Neural cell (in vitro differentiated cells): ENCODE results near the gene SIVA1. TPM values are rescaled to one million over a fixed set of nuclear protein-coding genes. Genes with fewer than 3 reads are reported as not detected.

Experiments used
- H2AFZ ChIP-seq: fragments of 200-600, 300-800 bp; sonication (generic), shearing (Covaris generic); 2 replicates; pipeline ENCODE4 v1.6.0; 2014; ENCODE audit warnings: low read depth, mild to moderate bottlenecking, antibody characterized with exemption, low read length, moderate library complexity
- H3F3A ChIP-seq: fragments of 200-600 bp; shearing (Covaris generic); 2 replicates; pipeline ENCODE4 v1.6.1; 2016; ENCODE audit warnings: mild to moderate bottlenecking, moderate library complexity, mixed read lengths, antibody characterized with exemption, low read length; ENCODE audit not compliant: insufficient read depth, poor library complexity, severe bottlenecking
- H3K27ac ChIP-seq: fragments of 200-600, 300-800 bp; sonication (generic), shearing (Covaris generic); 2 replicates; pipeline ENCODE4 v1.5.1; 2014; ENCODE audit warnings: mild to moderate bottlenecking, low read length, moderate library complexity
- H3K27me3 ChIP-seq: fragments of 300-800, 200-600 bp; sonication (generic), shearing (Covaris generic); 2 replicates; pipeline ENCODE4 v1.6.0; 2014; ENCODE audit warnings: mild to moderate bottlenecking, low read depth, low read length, moderate library complexity; ENCODE audit not compliant: insufficient read depth
- H3K36me3 ChIP-seq: fragments of 300-800, 200-600 bp; sonication (generic), shearing (Covaris generic); 2 replicates; pipeline ENCODE4 v1.5.1; 2014; ENCODE audit warnings: mild to moderate bottlenecking, antibody characterized with exemption, low read length, moderate library complexity; ENCODE audit not compliant: insufficient read depth
- H3K4me2 ChIP-seq: fragments of 300-800, 200-600 bp; sonication (generic), shearing (Covaris generic); 2 replicates; pipeline ENCODE4 v1.6.0; 2014; ENCODE audit warnings: mild to moderate bottlenecking, low read length
- H3K4me3 ChIP-seq: fragments of 300-800, 200-600 bp; sonication (generic), shearing (Covaris generic); 2 replicates; pipeline ENCODE4 v1.5.1; 2014; ENCODE audit warnings: mild to moderate bottlenecking, low read length, moderate library complexity
- H3K79me2 ChIP-seq: fragments of 200-600 bp; shearing (Covaris generic); replicated peaks from 2 replicates; pipeline ENCODE4 v1.6.0; 2014; ENCODE audit warnings: mild to moderate bottlenecking, low read length, moderate library complexity; ENCODE audit not compliant: insufficient read depth
- H3K9ac ChIP-seq: fragments of 300-800, 200-600 bp; sonication (generic), shearing (Covaris generic); 2 replicates; pipeline ENCODE4 v1.6.1; 2016; ENCODE audit warnings: mild to moderate bottlenecking, low read length, mixed read lengths
- H3K9me2 ChIP-seq: fragments of 200-600 bp; shearing (Covaris generic); 2 replicates; pipeline ENCODE4 v1.6.1; 2016; ENCODE audit warnings: mild to moderate bottlenecking, low read length, mixed read lengths; ENCODE audit not compliant: insufficient read depth
- H3K9me3 ChIP-seq: fragments of 200-600, 300-800 bp; sonication (generic), shearing (Covaris generic); 2 replicates; pipeline ENCODE4 v1.6.1; 2016; ENCODE audit warnings: mild to moderate bottlenecking, mixed run types, low read length, moderate library complexity, mixed read lengths
- H4K20me1 ChIP-seq: fragments of 200-600 bp; shearing (Covaris generic); 2 replicates; pipeline ENCODE4 v1.6.1; 2016; ENCODE audit warnings: mild to moderate bottlenecking, mixed run types; ENCODE audit not compliant: insufficient read depth
- CTCF ChIP-seq: fragments of 450-650 bp; IDR thresholded peaks from 2 replicates; pipeline ENCODE4 v1.5.1; 2014; ENCODE audit warnings: antibody characterized with exemption, mild to moderate bottlenecking, moderate library complexity; ENCODE audit not compliant: poor library complexity, severe bottlenecking
- EP300 ChIP-seq: fragments of 450-650 bp; conservative IDR thresholded peaks from 2 replicates; pipeline ENCODE4 v1.6.1; 2014; ENCODE audit warnings: antibody characterized with exemption, mild to moderate bottlenecking, moderate library complexity; ENCODE audit not compliant: poor library complexity, severe bottlenecking
- EZH2 ChIP-seq: fragments of 200-600, 300-800 bp; shearing (Covaris generic), sonication (generic); IDR thresholded peaks from 2 replicates; pipeline ENCODE4 v1.6.1; 2014; ENCODE audit warnings: antibody characterized with exemption, low read length, borderline replicate concordance, mild to moderate bottlenecking; ENCODE audit not compliant: insufficient read depth, poor library complexity, severe bottlenecking
- MXI1 ChIP-seq: fragments of 450-650 bp; conservative IDR thresholded peaks from 2 replicates; pipeline ENCODE4 v1.6.1; 2014; ENCODE audit warnings: antibody characterized with exemption, mild to moderate bottlenecking; ENCODE audit not compliant: poor library complexity, severe bottlenecking
- POLR2AphosphoS5 ChIP-seq: IDR thresholded peaks from 2 replicates; pipeline ENCODE4 v1.6.1; 2012
- RAD21 ChIP-seq: fragments of 450-650 bp; conservative IDR thresholded peaks from 2 replicates; pipeline ENCODE4 v1.6.1; 2014; ENCODE audit warnings: antibody characterized with exemption, mild to moderate bottlenecking, moderate library complexity
- REST ChIP-seq: IDR thresholded peaks from 2 replicates; pipeline ENCODE4 v1.6.1; 2012; ENCODE audit warnings: borderline replicate concordance
- SMC3 ChIP-seq: fragments of 450-650 bp; conservative IDR thresholded peaks from 2 replicates; pipeline ENCODE4 v1.6.1; 2014; ENCODE audit warnings: antibody characterized with exemption, mild to moderate bottlenecking, moderate library complexity; ENCODE audit not compliant: poor library complexity
- TAF1 ChIP-seq: IDR thresholded peaks from 2 replicates; pipeline ENCODE4 v1.6.1; 2012; ENCODE audit warnings: low read depth
- polyA plus RNA-seq: library from polyadenylated mRNA; depleted of rRNA; stranded (reverse); fragments of >200 nt; gene quantifications from 2 replicates; pipeline ENCODE4 v1.2.3, GENCODE V29; 2014

Gene SIVA1
- polyA plus RNA-seq, 1 donor from 2014 or later = 180 TPM

- H3K36me3 ChIP-seq = peaks cover 11% of the 10 kb centered on the region
- H3K27me3 ChIP-seq = no peaks in the 10 kb centered on the region
- TF ChIP-seq MXI1 (no peak), POLR2AphosphoS5 (no peak), CTCF (no peak)
- H3F3A ChIP-seq = no peaks in the 10 kb centered on the region
- H3K9me2 ChIP-seq = no peaks in the 10 kb centered on the region
- H3K79me2 ChIP-seq = no peaks in the 10 kb centered on the region
- H2AFZ ChIP-seq = no peak overlapping the region
- no peaks in the 10 kb centered on the region for H3K9me3 ChIP-seq
- no peaks in the 10 kb centered on the region for H4K20me1 ChIP-seq
- H3K9ac ChIP-seq = no peak overlapping the region
- no peak overlapping the region for H3K27ac ChIP-seq
- no peak overlapping the region for H3K4me2 ChIP-seq
- no peak overlapping the region for H3K4me3 ChIP-seq
Measured at GRCh38 chr14:104772707-104773504, 20.0 kb downstream of the SIVA1 start.

- Histone ChIP-seq H3K9me2 (no peaks in the 10 kb centered on the region), H3K27ac (no peak overlapping the region), H3K9me3 (no peaks in the 10 kb centered on the region), H3K27me3 (no peaks in the 10 kb centered on the region), H4K20me1 (no peaks in the 10 kb centered on the region), H3K79me2 (no peaks in the 10 kb centered on the region), H2AFZ (no peak overlapping the region), H3F3A (no peaks in the 10 kb centered on the region), H3K36me3 (peaks cover 11% of the 10 kb centered on the region), H3K4me2 (no peak overlapping the region), H3K4me3 (no peak overlapping the region), H3K9ac (no peak overlapping the region)
- TF ChIP-seq RAD21 = no peak
- TF ChIP-seq CTCF = no peak
- TF ChIP-seq TAF1 = no peak
- no peak for TF ChIP-seq SMC3
- TF ChIP-seq REST = no peak
- TF ChIP-seq EP300 = no peak
- TF ChIP-seq POLR2AphosphoS5 = no peak
- no peak for TF ChIP-seq EZH2
- TF ChIP-seq MXI1 = no peak
Measured at GRCh38 chr14:104773505-104774452, 20.8 kb downstream of the SIVA1 start.
